ENCODE data around the gene MED20. TPM values are rescaled to one million over a fixed set of nuclear protein-coding genes. Genes with fewer than 3 reads are reported as not detected.

The MED20 gene
- total and polyA plus RNA-seq, 2 donors (not counting 3 experiments of a cell fraction or from before 2014, with no cell fraction given): 30.4 to 37.8 TPM

DNA sequence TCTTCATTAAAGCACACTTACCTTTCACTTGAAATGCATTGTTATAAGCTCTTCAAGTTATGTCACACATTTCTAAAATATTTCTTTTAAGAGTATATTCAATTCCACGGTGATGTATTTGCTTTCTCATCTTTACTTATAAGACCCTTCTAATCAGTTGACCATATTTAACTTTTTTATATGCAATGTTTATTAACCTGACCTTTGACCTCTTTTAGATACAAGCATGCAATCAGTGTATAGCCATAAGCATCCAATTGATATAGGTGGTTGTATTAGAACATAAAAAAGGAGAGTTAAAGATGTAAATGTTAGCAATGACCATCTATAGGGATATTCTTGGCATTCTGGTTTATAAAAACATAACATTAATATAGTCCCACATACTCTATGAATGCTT lies 35.0 kb downstream of the MED20 start:
- H3K9me1 ChIP-seq (replicated peaks; ENCODE audit: control insufficient read depth, extremely low read depth, insufficient read depth, low read length): no peaks in the 10 kb centered on the region
- POLR2A ChIA-PET: no interaction called here
- TF ChIP-seq EZH2 (IDR thresholded peaks at IDR 0.05; ENCODE audit: borderline replicate concordance, low read depth, low read length, severe bottlenecking) (no peak), FOS (IDR thresholded peaks at IDR 0.05; ENCODE audit: borderline replicate concordance, insufficient read depth, low read length) (no peak), JUN (IDR thresholded peaks at IDR 0.05; ENCODE audit: borderline replicate concordance, insufficient read depth, insufficient read length, low read depth) (no peak), POLR2A (IDR thresholded peaks at IDR 0.05; ENCODE audit: low read depth, low read length) (no peak)
- CTCF ChIA-PET: interaction anchor here (1.5 kb wide), 2 partner anchors 12 to 14 kb away, joined by 4 read pairs; no protein-coding TSS in a partner anchor
- no peak overlapping the region for H3K9ac ChIP-seq (replicated peaks; ENCODE audit: extremely low read depth, insufficient read depth, low read length)
- no peaks in the 10 kb centered on the region for H3K4me1 ChIP-seq (ENCODE audit: control insufficient read depth, extremely low read depth, insufficient read depth, low read length)
- dilution Hi-C loops (cut with MboI; ENCODE audit: extremely low pct_ligation_motif_present, low sequenced_read_pairs) (no loop called here), intact Hi-C loops (cut with micrococcal nuclease) (no loop called here)
- no peak overlapping the region for H2AFZ ChIP-seq (ENCODE audit: low read depth, low read length)
- H3K4me3 ChIP-seq (replicated peaks in 1 of 3; ENCODE audit: insufficient read depth in 1 of 3, low read depth in 1 of 3, low read length in 3 of 3): no peak overlapping the region
- no peaks in the 10 kb centered on the region for H3K27me3 ChIP-seq (ENCODE audit: control insufficient read depth in 2 of 2, insufficient read depth in 2 of 2, low read length in 2 of 2)
- no peak overlapping the region for H3K27ac ChIP-seq (ENCODE audit: insufficient read depth, low read depth, low read length)
- DNase-seq (ENCODE audit: low read depth, low spot score): no peak
- H3K9me3 ChIP-seq (replicated peaks; ENCODE audit: control insufficient read depth, insufficient read depth, low read length): no peaks in the 10 kb centered on the region
- no peak overlapping the region for H3K4me2 ChIP-seq (ENCODE audit: insufficient read depth, low read length)
- no TSS peak for BruUV-seq (replicated peaks)
- FAIRE-seq: no peak
- no peaks in the 10 kb centered on the region for H4K20me1 ChIP-seq (replicated peaks; ENCODE audit: control insufficient read depth, extremely low read depth, insufficient read depth, low read length)
- no peaks in the 10 kb centered on the region for H3K79me2 ChIP-seq (ENCODE audit: control insufficient read depth, insufficient read depth, low read length)
- no peaks in the 10 kb centered on the region for H3K36me3 ChIP-seq (ENCODE audit: control insufficient read depth in 2 of 2, extremely low read depth in 1 of 2, insufficient read depth in 2 of 2, low read length in 2 of 2)

DNA sequence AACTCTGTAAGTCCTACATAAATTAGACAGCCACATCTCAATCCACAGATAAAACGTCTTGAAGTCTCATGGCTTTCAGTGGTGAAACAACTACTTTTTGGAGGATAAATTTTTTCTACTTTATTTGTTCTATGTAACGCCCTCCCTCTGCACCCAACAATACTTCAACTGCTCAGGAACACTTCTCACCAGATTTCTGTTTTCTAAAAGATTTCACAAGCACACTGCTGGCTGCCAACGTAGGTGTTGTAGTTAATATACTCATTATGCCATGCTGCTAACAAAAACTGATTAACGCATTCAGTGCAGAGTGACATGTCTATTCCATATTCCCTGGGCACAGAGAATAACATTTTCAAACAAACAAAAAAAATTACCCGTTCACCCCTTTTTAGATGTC lies 36.0 kb downstream of the MED20 start:
- TF ChIP-seq POLR2AphosphoS5 (IDR thresholded peaks at IDR 0.05; ENCODE audit: insufficient read depth, low read depth, low read length) (no peak), GATA2 (IDR thresholded peaks at IDR 0.05; ENCODE audit: insufficient read depth, insufficient read length, low read depth, low read length) (no peak), MAX (IDR thresholded peaks at IDR 0.05; ENCODE audit: insufficient read depth, insufficient read length) (no peak), POLR2A (IDR thresholded peaks at IDR 0.05; ENCODE audit: low read depth, low read length) (no peak), MYC (IDR thresholded peaks at IDR 0.05; ENCODE audit: low read depth, low read length) (no peak), JUN (IDR thresholded peaks at IDR 0.05; ENCODE audit: borderline replicate concordance, insufficient read depth, insufficient read length, low read depth) (no peak), EZH2 (IDR thresholded peaks at IDR 0.05; ENCODE audit: borderline replicate concordance, low read depth, low read length, severe bottlenecking) (no peak), FOS (IDR thresholded peaks at IDR 0.05; ENCODE audit: borderline replicate concordance, insufficient read depth, low read length) (no peak)
- TF ChIP-seq, protein P1, sequence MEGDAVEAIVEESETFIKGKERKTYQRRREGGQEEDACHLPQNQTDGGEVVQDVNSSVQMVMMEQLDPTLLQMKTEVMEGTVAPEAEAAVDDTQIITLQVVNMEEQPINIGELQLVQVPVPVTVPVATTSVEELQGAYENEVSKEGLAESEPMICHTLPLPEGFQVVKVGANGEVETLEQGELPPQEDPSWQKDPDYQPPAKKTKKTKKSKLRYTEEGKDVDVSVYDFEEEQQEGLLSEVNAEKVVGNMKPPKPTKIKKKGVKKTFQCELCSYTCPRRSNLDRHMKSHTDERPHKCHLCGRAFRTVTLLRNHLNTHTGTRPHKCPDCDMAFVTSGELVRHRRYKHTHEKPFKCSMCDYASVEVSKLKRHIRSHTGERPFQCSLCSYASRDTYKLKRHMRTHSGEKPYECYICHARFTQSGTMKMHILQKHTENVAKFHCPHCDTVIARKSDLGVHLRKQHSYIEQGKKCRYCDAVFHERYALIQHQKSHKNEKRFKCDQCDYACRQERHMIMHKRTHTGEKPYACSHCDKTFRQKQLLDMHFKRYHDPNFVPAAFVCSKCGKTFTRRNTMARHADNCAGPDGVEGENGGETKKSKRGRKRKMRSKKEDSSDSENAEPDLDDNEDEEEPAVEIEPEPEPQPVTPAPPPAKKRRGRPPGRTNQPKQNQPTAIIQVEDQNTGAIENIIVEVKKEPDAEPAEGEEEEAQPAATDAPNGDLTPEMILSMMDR (IDR thresholded peaks at IDR 0.05; ENCODE audit: extremely low read depth in 1 of 2, insufficient read depth in 1 of 2, low read depth in 1 of 2, low read length in 2 of 2): no peak
- Histone ChIP-seq H4K20me1 (replicated peaks; ENCODE audit: control insufficient read depth, extremely low read depth, insufficient read depth, low read length) (no peaks in the 10 kb centered on the region), H3K4me2 (ENCODE audit: insufficient read depth, low read length) (no peak overlapping the region), H3K9me1 (replicated peaks; ENCODE audit: control insufficient read depth, extremely low read depth, insufficient read depth, low read length) (no peaks in the 10 kb centered on the region), H3K4me3 (replicated peaks in 1 of 3; ENCODE audit: insufficient read depth in 1 of 3, low read depth in 1 of 3, low read length in 3 of 3) (no peak overlapping the region), H2AFZ (ENCODE audit: low read depth, low read length) (no peak overlapping the region), H3K79me2 (ENCODE audit: control insufficient read depth, insufficient read depth, low read length) (no peaks in the 10 kb centered on the region), H3K9ac (replicated peaks; ENCODE audit: extremely low read depth, insufficient read depth, low read length) (no peak overlapping the region), H3K9me3 (replicated peaks; ENCODE audit: control insufficient read depth, insufficient read depth, low read length) (no peaks in the 10 kb centered on the region), H3K36me3 (ENCODE audit: control insufficient read depth in 2 of 2, extremely low read depth in 1 of 2, insufficient read depth in 2 of 2, low read length in 2 of 2) (no peaks in the 10 kb centered on the region), H3K27ac (ENCODE audit: insufficient read depth, low read depth, low read length) (no peak overlapping the region), H3K27me3 (ENCODE audit: control insufficient read depth in 2 of 2, insufficient read depth in 2 of 2, low read length in 2 of 2) (no peaks in the 10 kb centered on the region), H3K4me1 (ENCODE audit: control insufficient read depth, extremely low read depth, insufficient read depth, low read length) (no peaks in the 10 kb centered on the region)
- DNase-seq (ENCODE audit: low read depth, low spot score): no peak
- intact Hi-C loops (cut with micrococcal nuclease): no loop called here
- FAIRE-seq: no peak
- BruUV-seq (replicated peaks): no TSS peak
- dilution Hi-C loops (cut with MboI; ENCODE audit: extremely low pct_ligation_motif_present, low sequenced_read_pairs): no loop called here
- POLR2A ChIA-PET: no interaction called here
- CTCF ChIA-PET: no interaction called here

Data from endothelial cell of umbilical vein (primary cell).